SW480 (cell line): ENCODE measurements around the gene ATP9A.
"Not testable (repeated sequence)": the region's sequence is repeated elsewhere in the genome, so short reads cannot be mapped to it uniquely, and the experiment has no call there.

Experiments
- DNase-seq: peaks from one replicate; pipeline ENCODE4 v3.0.0-alpha.2; 2016; ENCODE audit warnings: low spot score

Gene ATP9A

GRCh38 chr20:51688600-51689244 lies 79.5 kb downstream of the ATP9A start:
- no peak for DNase-seq

GRCh38 chr20:51687630-51688029 lies 80.6 kb downstream of the ATP9A start:
- no peak for DNase-seq

GRCh38 chr20:51687108-51687507 lies 81.1 kb downstream of the ATP9A start:
- DNase-seq, result peak; percentile 99

GRCh38 chr20:51685494-51685893 lies 82.7 kb downstream of the ATP9A start:
- DNase-seq, result not testable (repeated sequence)

GRCh38 chr20:51680067-51680749 lies 88.0 kb downstream of the ATP9A start:
- no peak for DNase-seq

- no peak for DNase-seq
These were observed 88.8 kb downstream of the ATP9A start for GRCh38 chr20:51679254-51679921.

GRCh38 chr20:51678026-51678697 lies 90.0 kb downstream of the ATP9A start:
- peak; percentile 33 for DNase-seq

GRCh38 chr20:51668947-51669346 lies 99.2 kb downstream of the ATP9A start:
- no peak for DNase-seq

GRCh38 chr20:51668515-51668914 lies 99.7 kb downstream of the ATP9A start:
- DNase-seq, result no peak

GRCh38 chr20:51667491-51667890 lies 100.7 kb downstream of the ATP9A start:
- no peak for DNase-seq

- no peak for DNase-seq
These were observed 101.2 kb downstream of the ATP9A start for GRCh38 chr20:51667002-51667408.

GRCh38 chr20:51666126-51666525 lies 102.1 kb downstream of the ATP9A start:
- DNase-seq, result peak; percentile 60

- peak; percentile 90 for DNase-seq
These were observed 102.6 kb downstream of the ATP9A start for GRCh38 chr20:51665543-51666118.

GRCh38 chr20:51661609-51662178 lies 106.5 kb downstream of the ATP9A start:
- DNase-seq, result peak; percentile 100

- DNase-seq, result peak; percentile 74
These were observed 107.2 kb downstream of the ATP9A start for GRCh38 chr20:51660672-51661608.

GRCh38 chr20:51659491-51660050 lies 108.6 kb downstream of the ATP9A start:
- no peak for DNase-seq

GRCh38 chr20:51656726-51657260 lies 111.4 kb downstream of the ATP9A start:
- no peak for DNase-seq

- DNase-seq, result not testable (repeated sequence)
These were observed 112.1 kb downstream of the ATP9A start for GRCh38 chr20:51656089-51656488.

- DNase-seq, result no peak
These were observed 113.7 kb downstream of the ATP9A start for GRCh38 chr20:51654495-51654894.

- no peak for DNase-seq
These were observed 114.1 kb downstream of the ATP9A start for GRCh38 chr20:51654060-51654459.
